Lung (tissue), 12 donors: ENCODE data around the gene DOCK7. TPM values are rescaled to one million over a fixed set of nuclear protein-coding genes. Genes with fewer than 3 reads are reported as not detected.

ENCODE experiments used
- ATAC-seq: fragments of 200-7000 bp; cut with Tn5 transposase; one replicate; pipeline ENCODE4 v1.9.1; 2020; ENCODE audit warnings: moderate number of reproducible peaks; ENCODE audit not compliant: insufficient read depth, low FRiP score
- DNase-seq, 3 donors: peaks; one replicate each; pipeline ENCODE4 v3.0.0-alpha.2; 2013 to 2017
- H3K27ac ChIP-seq, 2 donors: one replicate each; pipeline ENCODE4 v1.5.1; 2013; ENCODE audit warnings: mild to moderate bottlenecking in 2 of 2, moderate library complexity in 2 of 2, control low read depth in 1 of 2, inconsistent platforms in 1 of 2, low read depth in 1 of 2, low read length in 1 of 2
- H3K27me3 ChIP-seq, 3 donors: one replicate each; pipeline ENCODE4 v1.5.1; 2013; ENCODE audit warnings: low read length in 2 of 3; ENCODE audit not compliant: control insufficient read depth in 3 of 3, insufficient read depth in 3 of 3
- H3K36me3 ChIP-seq, 4 donors: one replicate each; pipeline ENCODE4 v1.5.1; 2013; ENCODE audit warnings: low read length in 4 of 4, mild to moderate bottlenecking in 1 of 4, moderate library complexity in 1 of 4; ENCODE audit not compliant: control insufficient read depth in 4 of 4, insufficient read depth in 4 of 4
- H3K4me1 ChIP-seq, 5 donors: one replicate each; pipeline ENCODE4 v1.5.1; 2013; ENCODE audit warnings: low read length in 5 of 5, mild to moderate bottlenecking in 2 of 5, moderate library complexity in 1 of 5; ENCODE audit not compliant: control insufficient read depth in 5 of 5, insufficient read depth in 5 of 5
- H3K4me3 ChIP-seq: one replicate; pipeline ENCODE4 v1.5.1; 2013; ENCODE audit warnings: mild to moderate bottlenecking, control low read depth, moderate library complexity
- H3K9ac ChIP-seq, 2 donors: one replicate each; pipeline ENCODE4 v1.5.1; 2013; ENCODE audit warnings: low read length in 2 of 2, control low read depth in 1 of 2; ENCODE audit not compliant: insufficient read depth in 1 of 2
- H3K9me3 ChIP-seq, 4 donors: one replicate each; pipeline ENCODE4 v1.5.1; 2013; ENCODE audit warnings: low read length in 3 of 4, mild to moderate bottlenecking in 1 of 4, moderate library complexity in 1 of 4; ENCODE audit not compliant: control insufficient read depth in 4 of 4, insufficient read depth in 3 of 4
- WGBS, 2 donors: extraction: QIAGEN DNeasy Blood & Tissue Kit; methylation state at CpG; one replicate each; pipeline ENCODE4 v1.1.7; 2013; 5-methylcytosine and 5-hydroxymethylcytosine counted together
- polyA plus RNA-seq, 2 donors: library from polyadenylated mRNA; stranded (reverse); fragments of 200-250 nt; gene quantifications; one replicate each; pipeline ENCODE4 v1.2.1, GENCODE V29; 2013
- total RNA-seq, 2 donors: library from RNA; depleted of rRNA in 1 of 2; stranded (reverse); fragments of >200 nt in 1 of 2; gene quantifications; one replicate each; pipeline ENCODE4 v1.2.1, GENCODE V29; 2014 to 2021
- TF ChIP-seq, protein P1 (sequence below): IDR thresholded peaks from 2 replicates; pipeline ENCODE4 v1.5.1; 2012; ENCODE audit warnings: mild to moderate bottlenecking; ENCODE audit errors: control extremely low read depth, extremely low read depth
- donor health status: control.
- donor health status: control.
- donor health status: Bipolar disorder and iron deficiency.
- donor health status: healthy.
- donor health status: DM: yes; HTN: yes; CAD: no.

DOCK7 gene
- total and polyA plus RNA-seq, 4 donors = 3.4 to 111 (median 20.2) TPM

DNA sequence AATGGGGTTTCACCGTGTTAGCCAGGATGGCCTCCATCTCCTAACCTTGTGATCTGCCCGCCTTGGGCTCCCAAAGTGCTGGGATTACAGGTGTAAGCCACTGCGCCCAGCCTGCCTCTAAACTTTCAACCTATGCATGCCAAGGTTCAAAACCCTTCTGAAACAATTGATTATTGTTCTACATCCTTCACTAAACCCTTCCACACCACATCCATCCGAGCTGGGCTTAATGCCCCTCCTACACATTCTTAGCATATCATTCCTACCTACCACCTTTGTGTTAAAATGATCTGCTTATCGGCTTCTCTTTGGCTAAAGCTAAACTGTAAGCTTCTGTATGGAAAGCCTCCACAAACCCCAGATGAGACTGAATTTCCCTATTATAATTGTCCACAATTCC, 40.8 kb upstream of the DOCK7 start:
- ATAC-seq (no peak), DNase-seq (no peak)
- WGBS, 2 donors = 80 to 88% methylated on average over 5 of the region's 5 CpGs
- Histone ChIP-seq H3K9me3 (no peaks in the 10 kb centered on the region), H3K27me3 (no peaks in the 10 kb centered on the region), H3K27ac (no peak overlapping the region), H3K4me1 (peaks cover 0 to 9% (median 0%) of the 10 kb centered on the region in 5 donors), H3K36me3 (no peaks in the 10 kb centered on the region), H3K9ac (no peak overlapping the region), H3K4me3 (no peak overlapping the region)
- TF ChIP-seq, protein P1, sequence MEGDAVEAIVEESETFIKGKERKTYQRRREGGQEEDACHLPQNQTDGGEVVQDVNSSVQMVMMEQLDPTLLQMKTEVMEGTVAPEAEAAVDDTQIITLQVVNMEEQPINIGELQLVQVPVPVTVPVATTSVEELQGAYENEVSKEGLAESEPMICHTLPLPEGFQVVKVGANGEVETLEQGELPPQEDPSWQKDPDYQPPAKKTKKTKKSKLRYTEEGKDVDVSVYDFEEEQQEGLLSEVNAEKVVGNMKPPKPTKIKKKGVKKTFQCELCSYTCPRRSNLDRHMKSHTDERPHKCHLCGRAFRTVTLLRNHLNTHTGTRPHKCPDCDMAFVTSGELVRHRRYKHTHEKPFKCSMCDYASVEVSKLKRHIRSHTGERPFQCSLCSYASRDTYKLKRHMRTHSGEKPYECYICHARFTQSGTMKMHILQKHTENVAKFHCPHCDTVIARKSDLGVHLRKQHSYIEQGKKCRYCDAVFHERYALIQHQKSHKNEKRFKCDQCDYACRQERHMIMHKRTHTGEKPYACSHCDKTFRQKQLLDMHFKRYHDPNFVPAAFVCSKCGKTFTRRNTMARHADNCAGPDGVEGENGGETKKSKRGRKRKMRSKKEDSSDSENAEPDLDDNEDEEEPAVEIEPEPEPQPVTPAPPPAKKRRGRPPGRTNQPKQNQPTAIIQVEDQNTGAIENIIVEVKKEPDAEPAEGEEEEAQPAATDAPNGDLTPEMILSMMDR = no peak

DNA sequence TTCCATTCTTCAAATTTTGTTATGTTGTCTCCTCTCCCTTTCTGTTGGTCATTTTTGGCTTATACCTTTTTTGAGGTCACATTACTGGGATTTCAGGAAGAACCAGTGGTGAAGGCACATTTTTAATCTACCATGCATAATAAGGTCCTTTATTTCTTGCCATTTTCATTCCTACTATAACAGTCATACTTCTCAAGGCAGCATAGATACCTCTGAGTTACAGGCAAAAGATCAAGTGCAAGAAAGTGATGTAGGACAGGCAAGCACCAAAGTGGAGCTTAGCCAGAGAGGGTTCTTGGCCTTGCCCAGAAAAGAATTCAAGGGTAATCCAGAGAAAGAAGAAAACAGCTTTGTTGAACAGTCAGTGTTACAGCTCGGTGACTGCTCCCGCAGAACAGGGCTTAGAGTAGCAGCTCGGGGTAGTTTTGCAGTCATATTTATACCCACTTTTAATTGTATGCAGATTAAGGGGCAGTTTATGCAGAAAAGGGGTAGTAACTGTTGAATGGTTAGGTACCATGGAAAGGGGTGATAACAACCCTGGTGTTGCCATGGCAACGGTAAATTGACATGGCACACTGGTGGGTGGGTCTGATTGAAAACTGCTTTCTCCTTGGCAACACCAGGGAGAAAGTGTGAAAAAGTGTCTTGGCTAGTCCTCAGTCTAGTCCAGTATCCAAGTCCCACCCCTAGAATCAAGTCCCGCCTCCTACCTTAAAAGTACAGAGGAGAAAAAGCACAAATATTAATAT, 39.6 kb upstream of the DOCK7 start:
- DNase-seq (no peak), ATAC-seq (no peak)
- H3K4me1 ChIP-seq = peaks cover 0 to 9% (median 0%) of the 10 kb centered on the region in 5 donors
- H3K27me3 ChIP-seq = no peaks in the 10 kb centered on the region
- H3K9ac ChIP-seq = no peak overlapping the region
- no peaks in the 10 kb centered on the region for H3K36me3 ChIP-seq
- TF ChIP-seq, protein P1 = no peak
- H3K4me3 ChIP-seq = no peak overlapping the region
- 95 to 98% methylated on average over 5 of the region's 5 CpGs for WGBS, 2 donors
- H3K9me3 ChIP-seq = no peaks in the 10 kb centered on the region
- no peak overlapping the region for H3K27ac ChIP-seq

DNA sequence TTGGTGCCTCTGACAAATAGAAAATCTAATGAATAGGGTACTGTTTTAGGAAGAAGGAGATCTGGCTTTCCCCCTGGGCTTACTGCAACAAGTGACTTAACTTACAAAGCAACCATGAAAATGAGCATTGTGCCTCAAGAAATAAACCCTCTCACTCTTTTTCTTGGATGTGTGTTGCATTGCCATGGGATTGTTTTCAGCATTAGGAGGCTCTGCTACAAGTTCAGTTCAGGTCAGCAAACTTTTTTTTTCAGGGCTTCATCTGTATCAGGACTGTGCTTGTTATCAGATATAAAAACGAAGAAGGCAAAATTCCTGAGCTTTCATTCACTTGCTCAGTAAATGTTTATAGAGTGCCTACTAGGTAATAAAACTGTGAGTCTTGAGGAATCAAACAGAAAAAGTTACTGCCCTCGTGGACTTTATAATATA, 37.8 kb upstream of the DOCK7 start:
- Histone ChIP-seq H3K27ac (no peak overlapping the region), H3K4me3 (no peak overlapping the region), H3K27me3 (no peaks in the 10 kb centered on the region), H3K36me3 (no peaks in the 10 kb centered on the region), H3K9me3 (no peaks in the 10 kb centered on the region), H3K9ac (no peak overlapping the region), H3K4me1 (peaks cover 0 to 6% (median 0%) of the 10 kb centered on the region in 5 donors)
- DNase-seq (no peak), ATAC-seq (no peak)
- TF ChIP-seq, protein P1 = no peak
- 60 to 80% methylated on average over 2 of the region's 2 CpGs for WGBS, 2 donors

DNA sequence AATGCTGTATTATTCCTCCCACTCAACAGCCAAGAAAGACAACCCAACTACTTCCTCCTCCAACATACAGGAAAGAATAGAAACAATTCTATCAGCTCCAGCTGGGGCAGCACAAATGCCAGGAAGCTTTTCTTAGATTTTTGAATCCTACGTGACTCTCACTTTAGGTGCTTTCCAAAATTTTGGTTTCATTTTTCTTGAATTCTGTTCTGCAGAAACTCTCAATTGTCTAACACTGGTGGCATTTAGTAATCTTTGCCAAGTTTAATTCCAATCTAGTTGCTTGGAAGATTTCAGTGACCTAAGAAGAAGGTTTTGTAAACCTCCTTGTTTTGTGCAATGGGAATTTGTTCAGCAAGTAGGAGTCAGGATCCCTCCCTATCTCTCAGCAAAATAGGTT, 37.1 kb upstream of the DOCK7 start:
- DNase-seq = peak in 1 of 3 donors; percentile 34
- no peak for ATAC-seq
- H3K4me3 ChIP-seq = no peak overlapping the region

More for the DNA sequence above, 37.1 kb upstream of the DOCK7 start:
- H3K9ac ChIP-seq = no peak overlapping the region
- H3K27me3 ChIP-seq = no peaks in the 10 kb centered on the region
- H3K36me3 ChIP-seq = no peaks in the 10 kb centered on the region
- H3K9me3 ChIP-seq = no peaks in the 10 kb centered on the region
- TF ChIP-seq, protein P1 = no peak
- H3K4me1 ChIP-seq = peaks cover 0 to 6% (median 0%) of the 10 kb centered on the region in 5 donors
- WGBS, 2 donors = 13% methylated on average over 1 of the region's 1 CpG
- no peak overlapping the region for H3K27ac ChIP-seq
